HFF-Myc (cell line): Measurements from ENCODE around the gene SH3BP5.

Source experiments
- DNase-seq: peaks from one replicate; pipeline ENCODE4 v3.0.0-alpha.2; 2011; ENCODE audit warnings: low read depth; ENCODE audit errors: extremely low read depth
- H3K4me3 ChIP-seq: replicated peaks from 2 replicates; pipeline ENCODE4 v1.5.1; 2011; ENCODE audit warnings: low read depth, mild to moderate bottlenecking, control low read depth, low read length
- CTCF ChIP-seq: IDR thresholded peaks from 2 replicates; pipeline ENCODE4 v1.5.1; 2012; ENCODE audit warnings: mild to moderate bottlenecking, low read depth, low read length, control low read depth; ENCODE audit errors: missing control alignments

Gene SH3BP5

GRCh38 chr3:15221574-15222217, 110.7 kb downstream of the SH3BP5 start:
- no peak for DNase-seq
- no peak for TF ChIP-seq CTCF

GRCh38 chr3:15220661-15221060, 111.7 kb downstream of the SH3BP5 start:
- no peak for TF ChIP-seq CTCF
- H3K4me3 ChIP-seq: no peak overlapping the region
- DNase-seq: no peak

More at GRCh38 chr3:15221574-15222217, 110.7 kb downstream of the SH3BP5 start:
- no peak overlapping the region for H3K4me3 ChIP-seq

- no peak for TF ChIP-seq CTCF
- no peak for DNase-seq
- no peak overlapping the region for H3K4me3 ChIP-seq
These were observed 112.3 kb downstream of the SH3BP5 start for GRCh38 chr3:15220056-15220455.

GRCh38 chr3:15218689-15219088, 113.7 kb downstream of the SH3BP5 start:
- no peak overlapping the region for H3K4me3 ChIP-seq
- DNase-seq: no peak
- no peak for TF ChIP-seq CTCF

- DNase-seq: no peak
- no peak overlapping the region for H3K4me3 ChIP-seq
- no peak for TF ChIP-seq CTCF
These were observed 114.5 kb downstream of the SH3BP5 start for GRCh38 chr3:15217841-15218267.

GRCh38 chr3:15217011-15217671, 115.2 kb downstream of the SH3BP5 start:
- no peak for DNase-seq
- no peak overlapping the region for H3K4me3 ChIP-seq
- no peak for TF ChIP-seq CTCF

GRCh38 chr3:15216501-15216900, 115.9 kb downstream of the SH3BP5 start:
- DNase-seq: no peak
- H3K4me3 ChIP-seq: no peak overlapping the region
- TF ChIP-seq CTCF: no peak
